NB4 (cell line): ENCODE results near the gene DST.

ENCODE experiments used
- DNase-seq: peaks from one replicate; pipeline ENCODE4 v3.0.0; 2010; ENCODE audit warnings: low read depth
- H3K4me3 ChIP-seq: one replicate; pipeline ENCODE4 v1.5.1; 2011; ENCODE audit warnings: mild to moderate bottlenecking, low read depth, low read length, moderate library complexity
- CTCF ChIP-seq: IDR thresholded peaks from one replicate; pipeline ENCODE4 v1.5.1; 2012; ENCODE audit warnings: low read depth, low read length
- MAX ChIP-seq: IDR thresholded peaks from 2 replicates; pipeline ENCODE4 v1.6.1; 2011; ENCODE audit warnings: low read depth, low read length
- MYC ChIP-seq: IDR thresholded peaks from 2 replicates; pipeline ENCODE4 v1.6.1; 2011; ENCODE audit warnings: low read depth, low read length
- POLR2A ChIP-seq: IDR thresholded peaks from 2 replicates; pipeline ENCODE4 v1.6.1; 2011; ENCODE audit warnings: mild to moderate bottlenecking; ENCODE audit not compliant: insufficient read length; ENCODE audit errors: extremely low read depth

DST gene

GRCh38 chr6:56459030-56459805 is 183.5 kb downstream of the DST start:
- TF ChIP-seq POLR2A, result no peak
- no peak for TF ChIP-seq MAX
- TF ChIP-seq CTCF, result no peak
- TF ChIP-seq MYC, result no peak
- DNase-seq, result no peak
- H3K4me3 ChIP-seq, result no peak overlapping the region

GRCh38 chr6:56458324-56458884 is 184.3 kb downstream of the DST start:
- TF ChIP-seq MAX (no peak), CTCF (no peak), MYC (no peak), POLR2A (no peak)
- no peak for DNase-seq
- no peak overlapping the region for H3K4me3 ChIP-seq

- TF ChIP-seq MYC, result no peak
- no peak for TF ChIP-seq MAX
- no peak for TF ChIP-seq CTCF
- no peak for TF ChIP-seq POLR2A
- no peak for DNase-seq
- no peak overlapping the region for H3K4me3 ChIP-seq
These were observed 185.9 kb downstream of the DST start for GRCh38 chr6:56456785-56457184.

GRCh38 chr6:56450882-56451739 is 191.6 kb downstream of the DST start:
- H3K4me3 ChIP-seq, result no peak overlapping the region

More at GRCh38 chr6:56450882-56451739, 191.6 kb downstream of the DST start:
- DNase-seq, result no peak
- TF ChIP-seq CTCF (no peak), MYC (no peak), POLR2A (no peak), MAX (no peak)
